ENCODE data around the gene BRD7.

The BRD7 gene

GRCh38 chr16:50271148-50272041 lies 97.4 kb downstream of the BRD7 start:
- FAIRE-seq, result no peak

DNA sequence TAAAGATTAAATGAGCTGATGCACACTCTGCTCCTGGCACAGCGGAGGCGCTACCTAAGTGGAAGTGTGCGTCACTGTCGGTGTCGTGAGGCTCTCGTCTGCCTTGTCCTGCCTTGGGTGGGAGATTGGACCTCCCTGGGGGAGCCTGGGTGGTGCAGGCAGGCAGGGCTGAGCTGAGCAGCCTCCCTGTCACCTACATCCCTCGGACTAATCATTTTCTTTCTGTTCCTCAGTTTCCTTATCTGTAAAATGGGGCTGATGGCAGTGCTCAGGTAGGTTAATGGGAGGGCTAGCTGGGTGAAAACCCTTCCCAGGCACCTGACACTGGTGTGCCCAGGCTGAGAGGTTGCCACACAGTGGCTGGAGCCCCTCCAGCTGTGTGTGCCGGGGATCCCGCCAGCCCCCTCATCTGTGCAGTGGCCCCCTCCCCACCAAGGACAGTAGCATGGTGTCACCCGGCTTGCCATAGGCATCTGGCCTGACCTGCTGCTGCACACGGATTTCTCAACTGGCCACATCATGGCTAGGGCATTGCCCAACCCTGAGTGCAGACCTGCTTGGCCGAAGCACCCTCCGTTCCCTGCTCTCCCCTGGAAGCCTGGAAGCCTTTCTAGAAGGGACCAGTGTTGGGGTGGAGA lies 98.2 kb downstream of the BRD7 start:
- no peak for FAIRE-seq

DNA sequence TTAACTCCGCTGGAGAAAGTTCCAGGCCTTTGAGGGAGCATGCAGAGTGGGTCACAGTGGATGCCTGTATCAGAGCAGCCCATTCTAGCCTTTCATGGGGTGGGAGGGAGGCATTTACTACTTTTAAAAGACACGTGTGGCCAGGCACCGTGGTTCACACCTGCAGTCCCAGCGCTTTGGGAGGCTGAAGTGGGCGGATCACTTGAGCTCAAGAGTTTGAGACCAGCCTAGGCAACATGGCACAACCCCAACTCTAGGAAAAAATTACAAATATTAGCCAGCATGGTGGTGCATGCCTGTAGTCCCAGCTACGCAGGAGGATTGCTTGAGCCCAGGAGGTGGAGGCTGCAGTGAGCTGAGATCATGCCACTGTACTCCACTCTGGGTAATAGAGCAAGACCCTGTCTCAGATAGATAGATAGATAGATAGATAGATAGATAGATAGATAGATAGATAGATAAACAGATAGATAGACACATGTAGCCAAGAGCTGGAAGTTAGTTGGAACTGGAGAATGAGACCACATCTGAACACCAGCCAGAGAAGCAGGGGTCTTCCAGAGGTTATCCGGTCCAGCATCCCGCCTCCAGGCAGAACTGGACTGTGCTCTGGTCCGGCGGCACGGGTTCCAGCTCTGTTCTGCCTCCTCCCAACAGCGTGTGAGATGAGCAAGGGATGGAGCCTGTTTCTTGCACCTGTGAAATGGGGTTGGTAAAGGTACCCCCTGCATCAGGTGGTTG lies 98.8 kb downstream of the BRD7 start:
- no peak for FAIRE-seq

DNA sequence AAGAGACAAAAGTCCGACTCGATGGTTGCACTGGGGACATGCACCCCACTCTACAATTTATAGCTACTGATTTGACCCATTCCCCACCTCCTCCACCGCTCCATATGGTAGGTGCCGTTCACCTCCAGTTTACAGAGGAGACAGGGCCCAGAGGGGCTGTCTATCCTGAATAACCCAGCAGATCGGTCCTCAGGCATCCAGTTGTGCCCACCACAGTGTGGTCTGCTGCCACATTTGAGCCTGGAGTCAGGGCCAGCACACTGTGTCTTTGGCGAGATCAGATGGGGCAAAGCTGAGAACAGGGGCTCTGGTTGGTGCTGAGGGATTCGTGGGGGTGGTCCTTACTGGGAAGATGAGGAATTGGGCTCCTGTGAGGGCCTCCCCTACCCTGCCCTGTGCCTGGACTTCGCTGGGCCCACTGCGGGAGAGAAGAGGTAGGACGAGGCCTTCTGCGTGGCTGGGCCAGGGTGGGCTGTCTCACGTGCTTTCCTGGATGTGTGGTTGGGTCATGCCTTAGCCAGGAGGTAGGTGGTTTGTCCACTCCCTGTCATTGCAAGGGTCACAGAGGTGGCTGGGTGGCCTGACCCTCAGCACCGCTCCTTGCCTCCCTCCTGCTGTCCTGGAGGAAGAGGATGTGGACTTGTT lies 99.6 kb downstream of the BRD7 start:
- no peak for FAIRE-seq

- FAIRE-seq, result no peak
Observed at GRCh38 chr16:50268352-50268751, 100.4 kb downstream of the BRD7 start.

GRCh38 chr16:50267651-50268050 lies 101.1 kb downstream of the BRD7 start:
- FAIRE-seq, result no peak

GRCh38 chr16:50267151-50267631 lies 101.6 kb downstream of the BRD7 start:
- no peak for FAIRE-seq

- FAIRE-seq, result no peak
Observed at GRCh38 chr16:50266337-50267091, 102.3 kb downstream of the BRD7 start, which contains the start of gene ADCY7. Gene ADCY7 (plus strand): TSS chr16:50266551. CDS start chr16:50288180, 21,629 bp downstream.

All from A204.1 (cell line).